Islet precursor cell (in vitro differentiated cells): Measurements from ENCODE around the gene PPM1H.
A peak's percentile ranks its signal among the peaks of the same experiment; 100 is the strongest.

ENCODE experiments used
- DNase-seq: peaks from one replicate; pipeline ENCODE4 v3.0.0-alpha.2; 2018

PPM1H gene

DNA sequence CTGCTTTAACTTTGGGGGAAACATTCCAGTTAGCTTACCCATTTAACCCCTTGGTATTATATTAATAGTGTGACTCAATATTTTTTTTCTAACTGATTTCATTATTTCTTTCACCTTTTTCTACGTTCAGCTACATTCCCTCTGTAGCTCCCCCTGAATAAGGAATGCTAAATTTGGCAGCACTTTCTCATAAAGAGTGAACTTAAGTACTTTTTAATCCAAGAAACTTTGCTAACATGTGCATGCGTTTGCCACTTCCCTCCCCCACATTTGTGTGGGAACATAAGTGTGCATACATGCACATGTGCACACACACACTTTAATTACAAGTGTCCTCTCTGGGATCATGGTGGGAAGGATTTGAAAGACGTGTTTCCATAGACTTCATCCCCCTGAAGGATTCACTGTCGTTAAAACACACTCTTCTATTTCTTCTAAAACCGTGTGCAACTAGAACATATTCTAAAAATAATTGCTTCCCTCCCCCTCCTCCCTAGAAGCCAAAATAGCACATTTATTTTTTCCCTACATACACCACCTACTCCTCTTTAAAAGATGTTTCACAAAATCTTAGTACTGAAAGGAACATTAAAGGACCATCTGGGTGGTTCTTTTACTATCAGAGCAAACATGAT lies 142.6 kb downstream of the PPM1H start:
- peak; percentile 6 for DNase-seq

DNA sequence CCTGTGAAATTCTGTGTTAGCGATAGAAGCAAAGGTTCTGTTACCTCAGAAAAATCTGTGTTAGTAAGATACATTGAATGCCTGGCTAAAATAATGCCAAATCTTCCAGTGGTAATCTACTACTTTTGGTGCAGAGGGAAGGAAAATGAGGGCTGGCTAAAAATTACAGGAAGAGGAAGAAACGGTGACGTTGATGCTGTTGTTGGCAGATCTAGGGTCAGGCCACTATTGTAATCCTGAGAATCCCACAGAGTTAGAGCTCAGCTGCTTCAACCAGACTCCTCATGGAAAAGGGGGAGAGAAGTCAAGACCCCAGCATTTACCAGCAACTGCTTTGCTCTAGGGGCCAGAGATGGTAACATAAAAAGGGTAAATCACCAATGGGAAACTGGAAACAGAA lies 145.1 kb downstream of the PPM1H start:
- DNase-seq = no peak

GRCh38 chr12:62787611-62788010 lies 147.3 kb downstream of the PPM1H start:
- DNase-seq = no peak

GRCh38 chr12:62787023-62787422 lies 147.9 kb downstream of the PPM1H start:
- DNase-seq = no peak

- DNase-seq = peak; percentile 97
These were observed 148.9 kb downstream of the PPM1H start for GRCh38 chr12:62785941-62786559.

DNA sequence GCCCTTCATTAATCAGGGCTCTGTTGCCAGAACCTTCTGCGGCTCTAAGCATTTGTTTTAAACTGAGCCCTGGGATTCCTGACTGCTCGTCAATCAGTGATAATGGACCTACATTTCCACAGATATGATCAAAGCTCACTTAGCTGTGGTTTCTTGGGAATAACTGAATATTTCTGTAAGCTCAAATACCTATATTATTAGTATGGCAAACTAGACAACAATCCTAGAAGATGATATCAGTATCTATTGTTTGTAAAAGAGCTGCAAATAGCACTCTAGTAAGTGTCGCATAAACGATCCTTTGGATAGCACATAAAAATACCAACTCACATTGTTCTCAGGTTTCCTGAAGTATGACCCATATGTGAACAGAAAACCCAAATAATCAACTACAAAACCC lies 150.4 kb downstream of the PPM1H start:
- no peak for DNase-seq

- no peak for DNase-seq
These were observed 151.1 kb downstream of the PPM1H start for GRCh38 chr12:62783881-62784280.

GRCh38 chr12:62781136-62781880 lies 153.6 kb downstream of the PPM1H start:
- DNase-seq = no peak

DNA sequence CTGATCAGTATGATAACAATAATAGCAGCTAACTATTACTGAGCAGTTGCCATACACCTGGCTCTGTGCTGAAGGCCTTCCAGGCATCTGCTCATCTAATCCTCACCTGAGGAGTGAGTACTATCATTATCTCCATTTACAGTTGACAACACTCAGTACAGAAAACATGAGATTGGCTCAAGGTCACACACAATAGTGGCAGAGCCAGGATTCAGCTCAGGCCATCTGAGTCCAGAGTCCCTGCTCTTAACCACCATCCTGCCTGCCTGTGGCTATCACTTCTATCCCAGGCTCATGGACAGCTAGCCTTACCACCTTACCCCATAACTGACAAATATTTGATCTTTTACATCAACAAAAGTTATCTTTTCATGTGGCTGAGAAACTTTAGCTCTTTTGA lies 155.5 kb downstream of the PPM1H start:
- no peak for DNase-seq

GRCh38 chr12:62778187-62778586 lies 156.8 kb downstream of the PPM1H start:
- no peak for DNase-seq

DNA sequence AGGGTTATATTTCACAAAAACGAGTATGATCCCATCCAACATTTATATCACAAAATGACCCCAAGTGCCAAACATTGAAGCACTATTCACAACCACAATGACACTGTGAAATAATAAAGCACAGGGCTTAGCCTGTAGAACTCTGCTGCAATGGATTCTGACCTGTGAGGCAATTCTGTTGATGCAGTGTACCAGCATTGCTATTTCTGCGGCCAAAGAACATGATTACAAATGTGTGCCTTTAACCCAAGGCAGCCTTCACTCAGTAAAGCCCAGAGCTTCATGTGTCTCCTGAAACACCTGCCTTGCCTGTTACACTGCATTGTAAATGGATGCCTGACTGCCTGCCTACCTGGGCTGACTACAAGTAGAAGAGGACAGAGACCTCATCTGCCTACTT lies 158.0 kb downstream of the PPM1H start:
- no peak for DNase-seq

GRCh38 chr12:62776575-62776974 lies 158.4 kb downstream of the PPM1H start:
- DNase-seq = no peak

GRCh38 chr12:62774794-62775193 lies 160.2 kb downstream of the PPM1H start:
- DNase-seq = no peak

DNA sequence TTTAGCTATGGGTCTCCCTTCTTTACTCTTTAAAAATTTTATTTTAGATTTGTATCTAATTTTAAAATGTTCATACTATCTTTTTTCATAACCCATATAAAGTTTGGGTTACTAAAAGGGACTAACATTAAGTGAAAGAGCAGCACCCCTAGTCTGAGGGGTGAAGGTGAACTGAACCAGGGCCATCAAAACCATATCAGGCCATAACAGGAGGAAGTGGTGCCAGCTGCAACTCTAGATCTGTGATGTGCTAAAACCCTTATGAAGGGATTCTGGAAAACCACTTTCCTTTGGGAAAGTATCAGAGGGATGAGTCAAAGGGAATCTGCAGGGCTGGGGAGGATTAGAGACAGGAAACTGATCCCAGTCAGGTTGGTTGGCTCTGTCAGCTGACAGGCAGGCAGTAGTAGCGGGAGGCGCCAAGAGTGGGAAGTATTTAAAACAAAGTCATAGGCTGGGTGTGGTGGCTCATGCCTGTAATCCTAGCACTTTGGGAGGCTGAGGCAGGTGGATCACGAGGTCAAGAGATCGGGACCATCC lies 162.5 kb downstream of the PPM1H start:
- DNase-seq = peak; percentile 83

DNA sequence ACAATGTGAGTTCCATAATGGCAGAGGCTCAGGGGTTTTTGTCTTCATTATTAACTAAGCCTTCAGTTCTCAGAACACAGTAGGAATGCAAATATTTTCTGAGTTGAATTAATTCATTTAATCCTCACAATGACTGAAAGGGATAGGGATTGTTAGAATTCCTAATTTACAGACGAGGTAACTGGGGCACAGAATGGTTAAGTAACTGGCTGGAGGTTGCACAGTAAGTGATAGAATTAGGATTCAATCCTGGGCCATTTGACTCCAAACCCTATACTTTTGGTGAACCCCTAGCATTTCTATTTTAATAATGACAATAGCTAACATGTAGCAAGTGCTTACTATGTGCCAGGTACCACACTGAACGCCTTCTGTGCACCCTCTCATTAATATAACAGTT lies 163.1 kb downstream of the PPM1H start:
- DNase-seq = no peak

DNA sequence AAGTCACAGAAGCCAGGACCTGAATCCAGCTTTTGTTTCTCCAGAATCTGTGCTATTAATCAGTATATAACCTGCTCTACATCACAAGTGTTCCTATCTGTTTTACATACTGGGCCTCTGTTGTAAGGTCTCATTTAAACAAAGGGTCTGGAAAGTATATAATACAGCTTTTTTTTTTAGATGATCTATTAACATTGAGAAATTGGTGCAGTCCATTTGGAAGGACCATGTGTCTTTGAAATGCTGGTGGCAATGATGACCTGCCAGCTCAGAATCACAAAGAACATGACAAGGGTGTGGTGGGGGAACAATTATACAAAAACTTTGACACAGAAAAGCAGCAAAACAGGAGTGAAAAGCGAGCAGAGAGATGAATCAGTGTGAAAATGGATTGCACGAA lies 164.6 kb downstream of the PPM1H start:
- no peak for DNase-seq

DNA sequence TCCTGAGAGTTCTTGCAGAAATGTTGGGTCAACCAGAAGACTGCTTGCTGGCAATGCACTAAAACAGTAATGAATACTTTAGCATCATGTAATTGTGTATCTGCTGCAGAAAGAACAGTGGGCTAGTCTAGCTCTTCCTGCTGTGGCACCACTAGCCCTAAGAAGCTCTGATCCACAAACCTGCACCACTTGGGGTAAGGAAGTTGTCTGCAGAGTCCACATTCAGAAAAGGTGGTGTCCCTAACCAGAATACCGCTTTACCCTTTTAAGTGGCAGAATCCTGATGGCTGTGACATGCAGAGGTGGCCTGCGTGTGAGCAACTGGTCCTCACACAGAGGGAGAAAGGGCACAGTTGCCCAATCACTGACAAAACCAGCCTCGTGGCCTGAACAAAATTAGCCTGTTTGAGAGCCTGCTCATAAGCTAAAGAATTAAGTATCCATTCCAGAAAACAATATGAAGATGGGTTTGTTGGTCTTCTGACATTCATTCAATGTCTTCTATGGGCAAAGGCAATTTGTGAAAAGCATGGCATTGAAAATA lies 165.8 kb downstream of the PPM1H start:
- no peak for DNase-seq

DNA sequence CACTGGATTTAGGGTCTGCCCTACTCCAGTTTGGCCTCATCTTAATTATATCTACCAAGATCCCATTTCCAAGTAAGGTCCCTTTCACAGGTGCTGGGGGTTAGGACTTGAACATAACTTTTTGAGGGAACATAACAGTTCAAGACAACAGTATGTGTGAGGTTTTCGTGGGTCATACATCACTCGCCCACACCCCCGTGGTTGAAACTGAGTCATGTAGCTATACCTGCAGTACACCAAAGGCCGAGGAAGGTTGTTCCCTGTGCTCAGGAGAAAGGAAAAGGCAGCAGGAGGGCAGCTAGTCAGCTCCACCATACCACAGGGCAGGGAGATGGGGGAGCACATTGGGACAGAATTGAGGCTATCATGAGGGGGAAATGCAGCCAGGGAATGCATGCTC lies 167.0 kb downstream of the PPM1H start:
- DNase-seq = peak; percentile 45

GRCh38 chr12:62767496-62767895 lies 167.5 kb downstream of the PPM1H start:
- DNase-seq = no peak

DNA sequence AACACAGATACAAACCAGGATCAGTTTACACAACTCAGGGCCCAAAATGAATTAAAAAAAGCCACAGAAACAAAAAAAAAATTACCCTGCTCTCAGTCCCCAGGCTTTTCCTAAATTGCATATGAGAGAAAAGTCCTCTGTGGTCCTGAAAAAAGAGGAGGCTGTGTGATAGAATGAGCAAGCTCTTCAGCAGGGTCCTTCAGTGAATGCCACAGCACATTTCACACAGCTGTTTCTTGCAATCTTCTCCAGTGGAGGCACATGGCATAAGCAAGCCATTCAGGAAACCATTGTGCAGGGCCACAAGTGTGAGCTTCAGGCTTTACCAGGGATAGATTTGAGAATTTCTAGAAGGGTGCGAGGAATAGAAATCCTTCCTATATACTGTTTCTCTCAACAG lies 168.5 kb downstream of the PPM1H start:
- no peak for DNase-seq

DNA sequence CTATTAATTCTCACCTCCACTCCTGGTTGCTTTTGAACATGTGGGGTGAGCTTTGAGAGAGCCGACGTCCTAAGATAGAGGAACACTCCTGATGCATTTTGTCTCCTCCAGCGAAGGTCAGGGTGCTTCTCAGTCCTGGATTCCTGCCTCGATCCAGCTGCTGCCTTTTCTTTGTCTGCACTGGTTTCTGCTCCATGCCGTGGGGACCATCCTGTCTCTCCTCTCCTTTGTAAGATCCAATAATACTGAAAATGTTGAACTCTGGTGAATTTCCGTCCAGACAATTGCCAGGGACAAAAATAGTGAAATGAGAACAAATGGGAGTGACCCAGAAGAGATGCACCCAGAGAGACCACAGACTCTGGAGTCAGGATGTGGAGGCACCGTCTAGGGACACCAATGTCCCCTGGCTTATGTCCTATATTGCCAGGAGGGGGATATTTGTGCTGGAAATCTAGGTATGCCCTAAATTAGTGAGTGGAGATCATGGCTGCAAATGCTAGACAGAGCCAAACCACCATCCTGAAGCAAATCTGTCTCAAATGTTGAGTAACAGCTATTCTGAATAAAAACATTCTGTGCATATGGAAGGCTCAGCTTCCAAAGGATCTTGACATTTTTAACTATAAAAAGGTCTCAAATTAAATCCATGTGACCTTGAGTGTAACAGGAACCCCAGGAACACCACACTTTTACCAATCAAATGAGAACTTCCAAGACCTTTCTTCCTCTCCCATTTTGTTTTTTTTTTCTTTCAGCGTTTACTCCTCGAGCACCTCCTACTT lies 170.9 kb downstream of the PPM1H start:
- no peak for DNase-seq

DNA sequence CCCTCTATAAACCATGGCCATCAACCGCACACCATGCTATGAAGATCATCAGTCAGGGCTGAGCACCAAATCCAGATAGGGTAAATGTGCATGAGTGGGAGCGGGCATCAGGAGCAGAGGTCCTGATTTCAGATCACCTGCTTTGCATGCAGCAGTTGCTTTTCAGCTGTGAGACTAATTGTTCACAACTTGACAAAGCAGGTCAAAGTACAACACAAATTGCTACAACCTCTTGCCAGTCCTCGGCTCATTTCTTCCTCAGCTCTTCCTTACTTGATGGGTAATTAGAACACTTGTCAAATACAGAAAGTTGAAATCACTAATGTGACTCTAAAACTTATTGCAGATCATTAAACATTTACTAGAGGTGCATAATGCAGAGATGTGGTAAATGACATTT lies 171.6 kb downstream of the PPM1H start:
- peak; percentile 42 for DNase-seq

- DNase-seq = no peak
These were observed 172.3 kb downstream of the PPM1H start for GRCh38 chr12:62762645-62763044.
